ENCODE measurements around the gene TMCC3. TPM values are rescaled to one million over a fixed set of nuclear protein-coding genes. Genes with fewer than 3 reads are reported as not detected.
A peak's percentile ranks its signal among the peaks of the same experiment; 100 is the strongest.

The TMCC3 gene
- total RNA-seq, 1 donor = 0.72 TPM

DNA sequence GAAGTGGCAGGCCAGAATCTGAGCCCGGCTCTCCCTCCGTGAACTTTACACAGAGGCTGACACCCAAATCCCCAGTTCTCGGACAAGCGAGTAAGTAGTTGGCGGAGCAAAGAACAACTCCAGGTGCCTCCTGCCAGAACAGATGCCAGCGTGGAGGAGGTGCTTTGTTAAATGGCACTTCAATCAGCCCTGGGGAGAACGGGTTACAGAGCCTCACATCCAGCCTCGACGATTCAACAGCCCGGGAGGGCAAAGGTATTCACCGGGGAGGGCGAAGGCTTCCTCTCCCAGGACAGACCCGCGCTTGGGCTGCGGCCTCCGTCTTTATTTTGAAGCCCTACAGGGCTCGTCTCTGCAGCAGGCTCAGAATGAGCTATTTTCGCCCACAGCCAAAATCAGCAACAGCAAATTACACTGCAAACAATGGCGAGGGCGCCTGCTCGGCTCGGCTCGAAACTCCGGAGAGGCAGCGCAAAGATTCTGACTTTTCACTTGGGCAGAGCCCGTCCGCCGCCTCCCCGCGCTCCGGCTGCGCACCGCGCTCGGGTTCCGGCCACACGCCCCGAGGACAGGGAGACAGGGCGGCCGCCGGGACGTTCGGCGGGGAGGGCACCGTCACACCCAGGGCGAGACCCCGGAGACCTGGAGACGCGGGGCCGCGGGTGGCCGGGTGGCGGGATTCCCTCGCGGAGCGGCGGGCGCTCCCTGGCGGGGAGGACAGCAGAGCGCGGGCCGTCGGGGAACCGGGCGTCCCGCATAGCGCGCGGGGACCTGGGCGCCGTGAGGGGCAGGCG is 811 bp downstream of the TMCC3 start:
- H3K4me3 ChIP-seq (ENCODE audit: low read depth, low read length) = peak overlapping the region; percentile 64
- TF ChIP-seq, protein P1, sequence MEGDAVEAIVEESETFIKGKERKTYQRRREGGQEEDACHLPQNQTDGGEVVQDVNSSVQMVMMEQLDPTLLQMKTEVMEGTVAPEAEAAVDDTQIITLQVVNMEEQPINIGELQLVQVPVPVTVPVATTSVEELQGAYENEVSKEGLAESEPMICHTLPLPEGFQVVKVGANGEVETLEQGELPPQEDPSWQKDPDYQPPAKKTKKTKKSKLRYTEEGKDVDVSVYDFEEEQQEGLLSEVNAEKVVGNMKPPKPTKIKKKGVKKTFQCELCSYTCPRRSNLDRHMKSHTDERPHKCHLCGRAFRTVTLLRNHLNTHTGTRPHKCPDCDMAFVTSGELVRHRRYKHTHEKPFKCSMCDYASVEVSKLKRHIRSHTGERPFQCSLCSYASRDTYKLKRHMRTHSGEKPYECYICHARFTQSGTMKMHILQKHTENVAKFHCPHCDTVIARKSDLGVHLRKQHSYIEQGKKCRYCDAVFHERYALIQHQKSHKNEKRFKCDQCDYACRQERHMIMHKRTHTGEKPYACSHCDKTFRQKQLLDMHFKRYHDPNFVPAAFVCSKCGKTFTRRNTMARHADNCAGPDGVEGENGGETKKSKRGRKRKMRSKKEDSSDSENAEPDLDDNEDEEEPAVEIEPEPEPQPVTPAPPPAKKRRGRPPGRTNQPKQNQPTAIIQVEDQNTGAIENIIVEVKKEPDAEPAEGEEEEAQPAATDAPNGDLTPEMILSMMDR (IDR thresholded peaks at IDR 0.05; ENCODE audit: insufficient read depth, low read length) = no peak

DNA sequence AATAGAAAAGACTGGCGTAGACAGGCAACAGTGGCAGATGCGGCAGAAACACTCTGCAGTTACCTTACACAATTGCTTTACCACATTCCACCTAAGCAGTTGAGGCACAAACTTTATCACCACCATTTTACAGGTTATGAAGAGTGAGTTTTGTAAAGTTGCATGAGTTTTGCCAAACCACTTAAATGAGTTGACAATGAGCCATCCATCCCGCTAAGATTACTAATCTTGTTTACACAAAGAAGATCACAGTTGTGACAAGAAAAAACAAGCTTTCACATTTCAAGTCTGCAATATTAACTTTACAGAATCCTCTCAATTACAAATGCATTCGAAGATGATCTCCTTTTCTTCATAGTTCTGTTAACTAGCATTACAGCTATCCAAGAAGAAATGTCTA is 1.8 kb downstream of the TMCC3 start:
- H3K4me3 ChIP-seq (ENCODE audit: low read depth, low read length) = no peak overlapping the region
- TF ChIP-seq, protein P1 (IDR thresholded peaks at IDR 0.05; ENCODE audit: insufficient read depth, low read length) = no peak
- no peak for DNase-seq (ENCODE audit: low read depth)

More for the DNA sequence above, 811 bp downstream of the TMCC3 start:
- DNase-seq (ENCODE audit: low read depth) = peak; percentile 51

DNA sequence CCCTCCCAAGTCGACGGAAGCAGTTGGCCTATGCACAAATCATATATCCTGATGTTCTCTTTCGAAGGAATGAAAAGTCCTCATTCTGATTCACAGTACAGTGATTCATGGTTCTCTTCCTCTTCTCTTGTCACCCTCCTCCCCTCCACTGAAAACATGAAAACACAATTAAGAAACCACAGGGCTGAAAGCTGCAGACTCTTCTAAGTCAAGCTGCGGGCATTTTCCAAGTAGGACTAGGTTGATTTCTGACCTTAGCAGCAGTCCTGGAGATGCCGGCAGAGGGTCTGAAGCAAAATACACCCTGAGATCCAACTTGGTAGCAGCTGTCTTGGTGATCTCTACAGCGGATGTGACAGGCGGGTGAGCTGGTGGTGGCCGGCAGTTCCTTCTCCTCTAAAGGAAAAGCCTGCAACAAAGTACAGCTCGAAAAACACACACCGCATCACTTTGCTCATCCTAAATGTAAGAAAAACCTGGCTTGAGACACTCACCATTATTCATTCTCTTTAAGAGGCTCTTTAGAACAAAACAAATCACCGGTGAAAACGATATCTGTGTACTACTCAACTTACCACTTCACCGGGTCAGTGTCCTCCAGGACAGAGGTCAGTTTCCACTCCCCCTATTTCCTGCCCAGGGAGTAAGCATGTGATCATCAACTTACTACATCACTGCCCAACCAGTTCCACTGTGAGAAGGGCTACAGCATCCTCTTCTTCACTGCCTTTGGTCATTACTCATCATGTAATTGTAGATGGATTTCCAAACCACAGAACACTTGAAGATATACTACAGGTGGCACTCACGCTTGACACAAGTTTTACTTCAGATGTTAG is 6.0 kb downstream of the TMCC3 start:
- TF ChIP-seq, protein P1 (IDR thresholded peaks at IDR 0.05; ENCODE audit: insufficient read depth, low read length) = no peak
- no peak overlapping the region for H3K4me3 ChIP-seq (ENCODE audit: low read depth, low read length)
- DNase-seq (ENCODE audit: low read depth) = peak; percentile 30

- TF ChIP-seq, protein P1 (IDR thresholded peaks at IDR 0.05; ENCODE audit: insufficient read depth, low read length) = no peak
- DNase-seq (ENCODE audit: low read depth) = no peak
These were observed 6.8 kb downstream of the TMCC3 start for GRCh38 chr12:94643606-94644005.

DNA sequence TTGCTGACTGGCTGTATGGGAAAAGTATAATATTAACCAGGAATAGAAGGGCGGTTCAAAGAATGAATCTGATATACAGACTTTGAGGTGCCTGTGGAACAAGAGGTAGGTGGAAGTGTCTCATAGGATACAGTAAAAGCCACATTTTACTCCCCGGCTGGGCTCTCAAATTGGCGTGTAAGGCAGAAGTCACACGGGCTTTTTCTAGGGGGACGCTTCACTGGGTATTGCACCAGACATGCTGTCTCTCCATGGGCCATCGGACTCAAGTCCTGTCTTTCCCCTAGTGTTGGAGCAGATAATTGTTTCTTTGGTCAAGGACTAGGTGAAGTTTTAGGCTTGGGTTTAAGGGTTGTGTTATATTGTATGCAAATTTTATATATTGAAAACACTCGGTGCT is 9.1 kb downstream of the TMCC3 start:
- no peak for DNase-seq (ENCODE audit: low read depth)
- H3K4me3 ChIP-seq (ENCODE audit: low read depth, low read length) = no peak overlapping the region
- TF ChIP-seq, protein P1 (IDR thresholded peaks at IDR 0.05; ENCODE audit: insufficient read depth, low read length) = no peak

More at GRCh38 chr12:94643606-94644005, 6.8 kb downstream of the TMCC3 start:
- no peak overlapping the region for H3K4me3 ChIP-seq (ENCODE audit: low read depth, low read length)

GRCh38 chr12:94640134-94640928 is 10.0 kb downstream of the TMCC3 start:
- no peak for DNase-seq (ENCODE audit: low read depth)
- no peak overlapping the region for H3K4me3 ChIP-seq (ENCODE audit: low read depth, low read length)
- TF ChIP-seq, protein P1 (IDR thresholded peaks at IDR 0.05; ENCODE audit: insufficient read depth, low read length) = no peak

Data from fibroblast of the aortic adventitia (primary cell).